Activated naive CD4-positive, alpha-beta T cell treated with anti-CD3 and anti-CD28 coated beads, Interleukin-2, amount 50 U/mL, for 72 hours (primary cell): Measurements from ENCODE around the gene MAP4K4. TPM values are rescaled to one million over a fixed set of nuclear protein-coding genes. Genes with fewer than 3 reads are reported as not detected.

Source experiments
- ATAC-seq, 2 donors: fragments of 150-1000 bp; cut with Tn5 transposase; 2 replicates each; pipeline ENCODE4 v1.10.0; 2021; ENCODE audit warnings: mild to moderate bottlenecking in 2 of 2, moderate library complexity in 2 of 2
- DNase-seq, 2 donors: peaks; one replicate each; pipeline ENCODE4 v3.0.0; 2021 to 2022; ENCODE audit warnings: low spot score in 2 of 2
- H3K27ac Mint-ChIP-seq, 2 donors: one replicate each; pipeline ENCODE4 v1.8.0; 2022; ENCODE audit warnings: mild to moderate bottlenecking in 2 of 2, mixed read lengths in 2 of 2
- H3K36me3 Mint-ChIP-seq, 2 donors: one replicate each; pipeline ENCODE4 v1.8.0; 2022; ENCODE audit warnings: mixed read lengths in 2 of 2
- H3K9me3 Mint-ChIP-seq, 2 donors: one replicate each; pipeline ENCODE4 v1.8.0; 2022; ENCODE audit warnings: mixed read lengths in 2 of 2
- total RNA-seq, 2 donors: library from RNA; stranded (reverse); gene quantifications; one replicate each; pipeline ENCODE4 v1.2.3, GENCODE V29; 2022

Gene MAP4K4
- total RNA-seq, 2 donors from 2014 or later: 82.9 to 94.3 TPM

GRCh38 chr2:101816598-101816997 lies 119.1 kb downstream of the MAP4K4 start:
- peaks cover 0 to under 1% of the 10 kb centered on the region in 2 donors for H3K9me3 Mint-ChIP-seq
- ATAC-seq: no peak
- H3K27ac Mint-ChIP-seq: peak overlapping the region in 1 of 2 donors; percentile 69
- H3K36me3 Mint-ChIP-seq: peaks cover 2 to 28% of the 10 kb centered on the region in 2 donors
- DNase-seq: no peak

- DNase-seq: no peak
- peaks cover 0 to 21% of the 10 kb centered on the region in 2 donors for H3K36me3 Mint-ChIP-seq
- H3K9me3 Mint-ChIP-seq: no peaks in the 10 kb centered on the region
- no peak for ATAC-seq
- no peak overlapping the region for H3K27ac Mint-ChIP-seq
Measured at GRCh38 chr2:101817481-101817880, 120.0 kb downstream of the MAP4K4 start.

GRCh38 chr2:101818531-101819451 lies 121.3 kb downstream of the MAP4K4 start:
- no peak overlapping the region for H3K27ac Mint-ChIP-seq

GRCh38 chr2:101820519-101820918 lies 123.0 kb downstream of the MAP4K4 start:
- DNase-seq (peak in 1 of 2 donors; percentile 61), ATAC-seq (peak; percentile 40 to 83)
- Mint-ChIP-seq H3K36me3 (peaks cover 0 to 14% of the 10 kb centered on the region in 2 donors), H3K9me3 (no peaks in the 10 kb centered on the region), H3K27ac (no peak overlapping the region)

More at GRCh38 chr2:101818531-101819451, 121.3 kb downstream of the MAP4K4 start:
- peak in 1 of 2 donors; percentile 47 for ATAC-seq
- DNase-seq: no peak
- peaks cover 0 to 16% of the 10 kb centered on the region in 2 donors for H3K36me3 Mint-ChIP-seq
- no peaks in the 10 kb centered on the region for H3K9me3 Mint-ChIP-seq

- no peaks in the 10 kb centered on the region for H3K9me3 Mint-ChIP-seq
- peaks cover 0 to 12% of the 10 kb centered on the region in 2 donors for H3K36me3 Mint-ChIP-seq
- H3K27ac Mint-ChIP-seq: no peak overlapping the region
- DNase-seq (no peak), ATAC-seq (no peak)
Measured at GRCh38 chr2:101821059-101821805, 123.7 kb downstream of the MAP4K4 start.

- no peak overlapping the region for H3K27ac Mint-ChIP-seq
- peaks cover 0 to 11% of the 10 kb centered on the region in 2 donors for H3K36me3 Mint-ChIP-seq
- no peak for ATAC-seq
- no peaks in the 10 kb centered on the region for H3K9me3 Mint-ChIP-seq
- no peak for DNase-seq
Measured at GRCh38 chr2:101821828-101822458, 124.4 kb downstream of the MAP4K4 start.

- no peaks in the 10 kb centered on the region for H3K9me3 Mint-ChIP-seq
- DNase-seq (peak; percentile 61 to 64), ATAC-seq (peak; percentile 68 to 72)
- H3K27ac Mint-ChIP-seq: peak overlapping the region; percentile 15 to 64
- H3K36me3 Mint-ChIP-seq: peaks cover 0 to 11% of the 10 kb centered on the region in 2 donors
Measured at GRCh38 chr2:101823347-101823791, 125.9 kb downstream of the MAP4K4 start.

- DNase-seq (no peak), ATAC-seq (no peak)
- H3K9me3 Mint-ChIP-seq: no peaks in the 10 kb centered on the region
- peaks cover 0 to 14% of the 10 kb centered on the region in 2 donors for H3K36me3 Mint-ChIP-seq
- peak overlapping the region in 1 of 2 donors; percentile 64 for H3K27ac Mint-ChIP-seq
Measured at GRCh38 chr2:101823859-101824258, 126.4 kb downstream of the MAP4K4 start.

GRCh38 chr2:101826716-101827115 lies 129.2 kb downstream of the MAP4K4 start:
- Mint-ChIP-seq H3K36me3 (peaks cover 10 to 35% of the 10 kb centered on the region in 2 donors), H3K27ac (no peak overlapping the region), H3K9me3 (no peaks in the 10 kb centered on the region)
- DNase-seq: no peak
- no peak for ATAC-seq

- Mint-ChIP-seq H3K36me3 (peaks cover 10 to 35% of the 10 kb centered on the region in 2 donors), H3K27ac (no peak overlapping the region), H3K9me3 (no peaks in the 10 kb centered on the region)
- DNase-seq: no peak
- ATAC-seq: no peak
Measured at GRCh38 chr2:101827246-101827645, 129.7 kb downstream of the MAP4K4 start.

- Mint-ChIP-seq H3K27ac (no peak overlapping the region), H3K36me3 (peaks cover 10 to 35% of the 10 kb centered on the region in 2 donors), H3K9me3 (no peaks in the 10 kb centered on the region)
- peak; percentile 19 to 47 for ATAC-seq
- no peak for DNase-seq
Measured at GRCh38 chr2:101828257-101828656, 130.8 kb downstream of the MAP4K4 start.

GRCh38 chr2:101828673-101829334 lies 131.3 kb downstream of the MAP4K4 start:
- DNase-seq (no peak), ATAC-seq (no peak)
- Mint-ChIP-seq H3K27ac (peak overlapping the region in 1 of 2 donors; percentile 76), H3K9me3 (no peaks in the 10 kb centered on the region), H3K36me3 (peaks cover 10 to 30% of the 10 kb centered on the region in 2 donors)

- peaks cover 10 to 30% of the 10 kb centered on the region in 2 donors for H3K36me3 Mint-ChIP-seq
- H3K27ac Mint-ChIP-seq: peak overlapping the region; percentile 43 to 76
- DNase-seq: no peak
- H3K9me3 Mint-ChIP-seq: no peaks in the 10 kb centered on the region
- no peak for ATAC-seq
Measured at GRCh38 chr2:101829429-101829828, 131.9 kb downstream of the MAP4K4 start.

GRCh38 chr2:101830146-101830545 lies 132.6 kb downstream of the MAP4K4 start:
- peaks cover 10 to 30% of the 10 kb centered on the region in 2 donors for H3K36me3 Mint-ChIP-seq

GRCh38 chr2:101830555-101830954 lies 133.0 kb downstream of the MAP4K4 start:
- ATAC-seq: peak; percentile 92
- no peaks in the 10 kb centered on the region for H3K9me3 Mint-ChIP-seq
- H3K36me3 Mint-ChIP-seq: peaks cover 10 to 30% of the 10 kb centered on the region in 2 donors
- DNase-seq: peak in 1 of 2 donors; percentile 40
- peak overlapping the region; percentile 43 to 92 for H3K27ac Mint-ChIP-seq

More at GRCh38 chr2:101830146-101830545, 132.6 kb downstream of the MAP4K4 start:
- Mint-ChIP-seq H3K27ac (peak overlapping the region; percentile 43 to 76), H3K9me3 (no peaks in the 10 kb centered on the region)
- ATAC-seq (peak; percentile 25 to 41), DNase-seq (no peak)

GRCh38 chr2:101831351-101831865 lies 133.9 kb downstream of the MAP4K4 start:
- H3K27ac Mint-ChIP-seq: peak overlapping the region; percentile 43 to 92
- ATAC-seq: peak; percentile 49 to 54
- H3K9me3 Mint-ChIP-seq: no peaks in the 10 kb centered on the region
- H3K36me3 Mint-ChIP-seq: peaks cover 10 to 30% of the 10 kb centered on the region in 2 donors
- DNase-seq: peak in 1 of 2 donors; percentile 60
